GM12892 (cell line): ENCODE data around the gene CHAD.

Experiments used
- DNase-seq: peaks from one replicate; pipeline ENCODE4 v3.0.0; 2011; ENCODE audit not compliant: insufficient read length
- FAIRE-seq: peaks from 2 replicates; lab custom pipeline; 2011; peaks lifted over from hg19 to GRCh38; lab: Jason Lieb, UNC
- POLR2A ChIP-seq: IDR thresholded peaks from 2 replicates; pipeline ENCODE4 v1.6.1; 2011; ENCODE audit warnings: low read depth, low read length, control low read depth
- POLR2AphosphoS5 ChIP-seq: IDR thresholded peaks from 2 replicates; pipeline ENCODE4 v1.6.1; 2011; ENCODE audit warnings: low read depth, low read length, control low read depth
- TAF1 ChIP-seq: IDR thresholded peaks from 2 replicates; pipeline ENCODE4 v1.6.1; 2011; ENCODE audit warnings: low read depth, mild to moderate bottlenecking, control low read depth, low read length, borderline replicate concordance

Gene CHAD

DNA sequence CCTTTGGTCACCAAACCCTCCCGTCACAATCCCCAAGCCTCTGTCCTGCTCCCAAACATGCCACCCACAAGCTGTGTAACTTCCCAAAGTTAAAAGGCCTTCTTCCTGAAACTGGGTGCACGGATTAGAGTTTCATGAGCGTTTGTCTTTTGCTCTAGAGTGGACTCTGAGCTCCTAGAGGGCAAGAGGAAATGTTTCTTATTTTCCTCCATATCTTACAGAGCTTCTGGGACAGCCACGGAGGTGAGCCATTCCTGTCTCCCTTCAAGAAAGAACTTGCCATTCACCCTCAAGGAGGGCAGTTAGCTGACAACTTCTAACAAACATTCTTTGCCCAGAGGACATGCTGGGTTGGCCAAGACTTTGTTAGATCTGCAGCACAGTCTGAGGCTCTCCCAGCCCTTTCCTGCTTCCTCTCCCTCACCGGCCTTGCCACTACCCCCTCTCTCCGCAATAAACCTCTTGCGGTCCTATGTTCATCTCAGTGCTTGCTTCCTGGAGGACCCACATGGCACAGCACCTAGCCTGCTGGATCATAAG is 37.0 kb upstream of the CHAD start:
- FAIRE-seq (no peak), DNase-seq (no peak)
- TF ChIP-seq POLR2A (no peak), POLR2AphosphoS5 (no peak)

DNA sequence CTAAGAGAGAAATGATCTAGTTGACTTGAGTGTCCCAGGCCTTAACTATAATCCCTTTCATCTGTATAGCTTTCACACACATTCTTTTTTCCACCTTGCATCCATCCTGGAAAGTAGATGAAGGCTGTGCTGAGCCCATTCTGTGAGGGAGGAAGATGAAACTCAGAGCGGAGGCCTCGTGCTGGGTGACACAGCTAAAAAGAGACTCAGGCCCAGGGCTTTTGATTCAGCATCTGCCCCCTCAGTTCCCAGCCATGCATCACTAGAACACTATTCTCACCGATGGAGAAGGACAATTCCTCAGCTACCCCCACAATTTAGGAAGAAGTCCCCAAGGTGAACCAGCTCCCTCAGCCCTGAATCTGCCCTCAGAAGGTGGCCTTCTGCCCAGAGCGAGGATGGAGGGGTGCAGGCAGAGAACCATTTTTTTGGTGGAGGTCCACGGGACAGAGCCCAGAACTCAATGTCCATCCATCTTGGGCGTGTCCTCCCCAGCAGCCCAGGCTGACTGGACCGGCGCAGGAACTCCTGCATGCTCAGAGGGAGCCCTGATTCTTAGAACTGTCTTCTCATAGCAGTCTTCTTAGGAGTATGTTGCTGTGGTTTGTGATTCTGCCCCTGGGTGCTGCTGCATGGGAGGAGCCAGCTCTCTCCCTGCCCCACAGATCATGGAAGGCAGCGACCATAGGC is 33.8 kb upstream of the CHAD start:
- FAIRE-seq (no peak), DNase-seq (no peak)
- TF ChIP-seq POLR2AphosphoS5 (no peak), TAF1 (no peak), POLR2A (no peak)

DNA sequence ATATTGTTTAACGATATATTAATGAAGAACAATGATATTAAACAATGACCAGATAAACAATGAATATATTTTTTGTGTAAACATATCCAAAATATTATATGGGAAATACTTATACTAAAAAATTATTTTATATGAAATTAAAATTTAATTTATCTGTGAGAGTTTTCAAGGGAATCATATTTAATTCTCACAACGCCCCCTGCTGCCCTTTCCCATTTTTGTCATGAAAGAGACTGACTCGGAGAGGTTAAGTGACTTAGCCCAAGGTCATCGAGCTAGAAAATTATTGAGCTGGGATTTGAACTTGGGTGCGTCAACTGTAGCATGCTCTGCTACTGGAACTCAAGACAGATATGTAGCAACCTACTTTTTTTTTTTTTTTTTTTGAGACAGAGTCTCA is 32.4 kb upstream of the CHAD start:
- no peak for FAIRE-seq
- no peak for DNase-seq

DNA sequence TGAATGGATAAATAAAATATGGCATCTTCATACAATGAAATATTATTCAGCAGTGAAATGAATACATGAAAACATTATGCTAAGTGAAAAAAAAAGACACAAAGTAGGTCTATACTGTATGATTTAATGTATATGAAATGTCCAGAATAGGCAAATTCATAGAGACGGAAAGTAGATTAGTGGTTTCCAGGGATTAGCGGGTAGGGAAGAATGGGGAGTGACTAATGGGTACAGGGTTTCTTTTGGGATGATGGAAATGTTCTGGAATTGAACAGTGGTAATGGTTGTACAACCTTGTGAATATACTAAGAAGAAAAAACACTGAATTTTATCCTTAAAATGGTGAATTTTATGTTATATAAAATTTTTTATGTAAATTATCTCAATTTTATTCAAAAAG is 31.0 kb upstream of the CHAD start:
- TF ChIP-seq POLR2A (no peak), TAF1 (no peak), POLR2AphosphoS5 (no peak)
- no peak for FAIRE-seq

More for the DNA sequence above, 32.4 kb upstream of the CHAD start:
- no peak for TF ChIP-seq TAF1
- TF ChIP-seq POLR2AphosphoS5, result no peak
- no peak for TF ChIP-seq POLR2A

DNA sequence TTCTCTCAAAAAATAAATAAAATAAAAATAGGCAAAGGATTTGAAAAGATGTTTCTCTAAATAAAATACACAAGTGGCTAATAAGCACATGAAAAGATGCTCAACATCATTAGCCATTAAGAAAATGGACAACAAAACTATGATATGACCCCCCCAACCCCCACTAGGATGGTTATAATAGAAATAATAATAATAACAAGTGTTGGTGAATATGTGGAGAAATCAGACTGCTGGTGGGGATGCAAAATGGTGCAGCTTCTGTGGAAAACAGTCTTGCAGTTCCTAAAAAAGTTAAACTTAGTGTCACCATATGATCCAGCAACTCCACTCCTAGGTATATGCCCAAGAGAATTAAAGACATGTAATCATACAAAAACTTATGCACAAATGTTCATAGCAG is 30.6 kb upstream of the CHAD start:
- TF ChIP-seq POLR2A, result no peak
- DNase-seq, result no peak
- FAIRE-seq, result no peak

More for the DNA sequence above, 31.0 kb upstream of the CHAD start:
- DNase-seq, result no peak

DNA sequence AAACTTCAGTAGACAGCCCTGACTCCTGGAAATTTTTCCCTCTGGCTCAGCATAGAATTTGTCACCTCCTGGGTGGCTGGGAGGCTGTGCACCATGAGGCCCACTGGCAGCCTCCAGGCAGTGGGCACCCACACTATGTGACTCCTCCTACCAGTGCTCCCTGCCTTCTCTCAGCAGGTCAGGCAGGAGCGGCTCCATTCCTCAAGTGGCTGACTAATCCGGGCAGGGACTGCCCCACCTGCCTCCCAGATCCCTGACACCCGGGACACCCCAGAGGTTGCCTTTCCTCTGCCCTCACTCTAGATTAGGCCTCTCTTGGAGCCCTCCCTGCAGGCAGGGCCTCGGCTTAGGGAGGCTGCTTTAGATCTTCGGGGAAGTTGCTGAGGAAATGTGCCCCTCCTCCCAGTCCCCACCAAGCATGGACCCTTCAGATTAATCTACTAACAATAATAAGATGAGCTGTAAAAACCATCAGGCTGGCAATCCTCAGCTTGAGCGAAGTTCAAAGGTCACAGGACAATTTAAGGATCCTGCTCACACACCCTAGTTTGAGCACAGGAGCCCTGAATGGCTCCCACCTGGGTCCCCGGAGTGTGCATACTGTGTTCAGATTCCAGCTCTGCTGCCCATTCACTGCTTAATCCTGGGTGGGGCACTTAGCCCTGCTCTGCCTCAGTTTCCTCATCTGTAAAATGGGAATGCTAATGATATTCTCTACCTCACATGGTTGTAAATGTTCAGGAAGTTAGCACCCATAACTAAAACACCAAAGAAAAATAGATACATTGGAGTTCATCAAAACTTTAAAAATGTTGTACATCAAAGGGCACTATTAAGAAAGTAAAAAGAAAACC is 29.6 kb upstream of the CHAD start:
- FAIRE-seq, result no peak

DNA sequence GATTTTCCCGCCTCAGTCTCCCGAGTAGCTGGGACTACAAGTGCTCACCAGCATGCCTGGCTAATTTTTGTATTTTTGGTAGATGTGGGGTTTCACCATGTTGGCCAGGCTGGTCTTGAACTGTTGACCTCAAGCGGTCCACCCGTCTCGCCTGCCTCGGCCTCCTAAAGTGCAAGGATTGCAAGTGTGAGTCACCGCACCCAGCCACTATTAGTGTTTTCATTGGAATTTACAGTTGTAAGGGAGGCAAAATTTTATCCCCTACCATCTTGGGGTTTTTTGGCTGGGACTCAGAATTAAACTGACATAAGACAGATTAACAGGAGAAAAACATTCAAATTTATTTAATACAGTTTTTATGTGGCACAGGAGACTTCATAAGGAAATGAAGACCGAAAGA is 27.2 kb upstream of the CHAD start:
- TF ChIP-seq POLR2AphosphoS5 (no peak), TAF1 (no peak), POLR2A (no peak)
- DNase-seq (no peak), FAIRE-seq (no peak)

More for the DNA sequence above, 29.6 kb upstream of the CHAD start:
- DNase-seq, result no peak
- TF ChIP-seq POLR2A (no peak), POLR2AphosphoS5 (no peak), TAF1 (no peak)

DNA sequence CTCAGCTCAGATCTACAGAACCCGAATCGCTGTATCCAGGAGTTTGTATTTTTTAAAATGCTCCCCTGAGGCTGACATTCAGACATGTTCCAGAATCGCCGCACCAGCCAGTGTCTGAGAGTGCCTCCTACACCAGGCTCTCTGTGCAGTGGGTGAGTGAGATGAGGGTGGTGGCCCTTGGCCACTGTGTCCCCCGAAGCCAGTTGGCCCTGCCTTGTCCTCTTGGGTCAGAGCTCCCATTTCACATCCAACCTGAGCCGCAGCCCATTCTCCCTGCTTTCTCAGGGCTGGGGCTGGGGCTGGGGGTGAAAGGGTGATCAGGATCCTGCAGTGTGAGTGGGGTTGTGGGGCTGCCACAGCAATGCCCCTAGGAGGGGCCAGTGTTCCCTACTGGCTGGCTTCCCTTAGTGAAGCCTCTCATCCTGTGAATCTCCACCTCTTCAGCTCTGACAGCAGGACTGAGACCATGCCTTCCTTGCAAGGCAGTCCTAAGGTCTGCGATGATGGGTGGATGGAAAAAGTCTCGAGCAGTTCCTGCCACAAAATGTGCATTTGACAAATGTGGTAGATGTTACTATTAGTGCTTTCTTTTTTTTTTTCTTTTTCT is 26.6 kb upstream of the CHAD start:
- TF ChIP-seq POLR2AphosphoS5, result no peak
- TF ChIP-seq POLR2A, result no peak
- no peak for TF ChIP-seq TAF1
- FAIRE-seq (no peak), DNase-seq (no peak)

DNA sequence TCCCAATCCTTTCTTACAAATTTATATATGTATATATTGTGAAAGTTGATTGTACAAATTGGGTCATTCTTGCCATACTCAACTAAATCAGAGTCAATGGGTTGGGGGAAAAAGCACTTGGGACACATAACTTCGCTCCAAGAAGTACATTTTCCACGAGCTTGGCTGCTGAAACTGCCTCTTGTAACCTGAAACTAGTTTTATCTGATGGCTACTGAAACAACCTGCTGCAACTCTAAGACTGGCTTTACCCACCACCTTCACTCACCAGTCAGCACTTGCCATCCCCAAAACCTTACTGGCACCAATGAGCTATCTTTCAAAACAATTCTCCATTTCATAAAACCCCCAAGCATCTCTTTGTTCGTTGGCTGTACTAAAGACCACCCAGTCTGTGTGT is 25.1 kb upstream of the CHAD start:
- DNase-seq (no peak), FAIRE-seq (no peak)
- TF ChIP-seq TAF1 (no peak), POLR2AphosphoS5 (no peak), POLR2A (no peak)

DNA sequence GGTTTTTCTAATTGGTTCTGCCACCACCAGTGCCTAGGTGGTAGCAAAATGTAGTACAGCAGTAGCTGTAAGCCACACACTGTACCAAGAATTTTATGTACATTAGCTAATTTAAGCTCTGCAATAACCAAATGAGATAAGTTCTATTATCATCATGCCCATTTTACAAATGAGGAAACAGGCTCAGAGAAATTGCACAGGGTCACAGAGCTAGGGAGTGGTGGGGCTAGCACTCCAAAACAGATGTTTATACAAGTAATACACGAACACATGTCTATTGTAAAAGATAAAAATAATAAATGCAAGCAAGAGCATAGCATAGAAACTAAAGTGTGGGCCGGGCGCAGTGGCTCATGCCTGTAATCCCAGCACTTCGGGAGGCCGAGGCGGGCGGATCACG is 23.5 kb upstream of the CHAD start:
- FAIRE-seq, result no peak
- TF ChIP-seq POLR2AphosphoS5 (no peak), POLR2A (no peak), TAF1 (no peak)
- no peak for DNase-seq

DNA sequence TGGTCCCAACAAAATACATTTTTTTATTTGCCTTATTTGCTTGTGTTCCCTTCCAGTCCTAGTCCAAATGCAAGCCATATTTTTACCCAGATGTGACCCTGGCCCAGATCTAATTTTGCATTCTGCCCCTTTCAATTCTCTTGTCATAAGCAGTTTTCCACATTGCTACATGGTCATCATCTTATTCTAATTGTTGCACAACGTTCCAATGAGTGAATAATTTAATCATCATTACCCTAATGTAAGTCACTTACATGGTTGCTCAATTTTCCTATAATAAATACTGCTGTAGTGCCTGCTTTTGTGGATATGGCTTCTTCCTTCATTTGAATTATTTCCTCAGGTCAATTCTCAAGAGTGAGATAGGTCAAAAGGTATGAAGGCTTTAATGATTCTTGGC is 22.8 kb upstream of the CHAD start:
- FAIRE-seq, result no peak
- no peak for DNase-seq
- no peak for TF ChIP-seq TAF1
- TF ChIP-seq POLR2A, result no peak
- TF ChIP-seq POLR2AphosphoS5, result no peak
